ENCODE measurements around the gene UPK1A. TPM values are rescaled to one million over a fixed set of nuclear protein-coding genes. Genes with fewer than 3 reads are reported as not detected.

Gene UPK1A
- total RNA-seq, 2 donors from 2014 or later, result 0.37 to 0.46 TPM

- Histone ChIP-seq H3K4me3 (ENCODE audit: low read length) (no peak overlapping the region), H3K9me3 (ENCODE audit: control insufficient read depth, low read length) (no peaks in the 10 kb centered on the region), H3K9ac (ENCODE audit: extremely low read depth, low read length, poor library complexity, severe bottlenecking) (no peak overlapping the region), H3K36me3 (ENCODE audit: control insufficient read depth, insufficient read depth, low read length) (no peaks in the 10 kb centered on the region), H3K27me3 (ENCODE audit: control insufficient read depth, insufficient read depth, low read length, poor library complexity, severe bottlenecking) (no peaks in the 10 kb centered on the region), H3K4me1 (ENCODE audit: control insufficient read depth, insufficient read depth, low read length) (no peaks in the 10 kb centered on the region), H3K27ac (ENCODE audit: low read depth, low read length) (no peak overlapping the region)
- Mint-ChIP-seq H3K4me1 (no peaks in the 10 kb centered on the region), H3K27ac (no peak overlapping the region), H3K9me3 (no peaks in the 10 kb centered on the region), H3K27me3 (ENCODE audit: insufficient read depth) (peaks cover 5% of the 10 kb centered on the region), H3K36me3 (ENCODE audit: low read depth) (no peaks in the 10 kb centered on the region), H3K4me3 (no peak overlapping the region)
- TF ChIP-seq CTCF (conservative IDR thresholded peaks at IDR 0.05), result no peak
- no peak for DNase-seq
- WGBS, 2 experiments (ENCODE audit: insufficient coverage in 1 of 2, insufficient read length in 1 of 2), result 31 to 70% methylated on average over 2 to 5 of the region's 8 CpGs
These were observed 27.1 kb downstream of the UPK1A start for GRCh38 chr19:35693422-35693821.

DNA sequence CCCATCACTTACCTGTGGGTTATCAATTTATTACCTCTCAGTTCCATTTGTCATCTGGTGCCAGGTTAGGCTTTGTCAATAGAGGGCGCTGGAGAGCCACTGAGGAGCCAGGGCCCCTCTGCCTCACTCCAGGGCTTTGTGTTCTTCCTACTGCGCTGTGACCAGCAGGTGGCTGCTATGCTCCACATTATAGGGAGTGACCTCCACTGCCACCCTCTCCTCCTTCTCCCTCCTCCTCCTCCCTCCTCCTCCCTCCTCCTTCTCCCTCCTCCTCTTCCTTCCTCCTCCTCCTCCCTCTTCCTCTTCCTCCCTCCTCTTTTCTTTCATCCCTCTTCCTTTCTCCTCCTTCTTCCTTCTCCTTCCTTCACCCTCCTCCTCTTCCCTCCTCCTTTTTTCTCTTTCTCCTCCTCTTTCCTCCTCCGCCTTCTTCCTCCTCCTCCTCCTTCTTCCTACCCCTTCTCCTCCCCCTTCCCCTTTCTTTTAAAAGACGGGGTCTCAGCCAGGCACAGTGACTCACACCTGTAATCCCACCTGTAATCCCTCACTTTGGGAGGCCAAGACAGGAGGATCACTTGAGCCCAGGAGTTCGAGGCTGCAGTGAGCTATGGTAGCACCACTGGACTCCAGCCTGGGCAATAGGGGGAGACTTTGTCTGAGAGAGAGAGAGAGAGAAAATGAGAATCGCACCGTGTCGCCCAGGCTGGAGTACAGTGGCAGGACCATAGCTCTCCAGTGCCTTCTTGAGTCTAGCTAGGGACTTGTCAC, 27.7 kb downstream of the UPK1A start:
- Mint-ChIP-seq H3K9me3 (no peaks in the 10 kb centered on the region), H3K36me3 (ENCODE audit: low read depth) (no peaks in the 10 kb centered on the region), H3K4me1 (no peaks in the 10 kb centered on the region), H3K27me3 (ENCODE audit: insufficient read depth) (peaks cover 5% of the 10 kb centered on the region), H3K4me3 (no peak overlapping the region), H3K27ac (no peak overlapping the region)
- WGBS, 2 experiments (ENCODE audit: insufficient coverage in 1 of 2, insufficient read length in 1 of 2), result 48 to 66% methylated on average over 4 to 8 of the region's 8 CpGs
- Histone ChIP-seq H3K27ac (ENCODE audit: low read depth, low read length) (no peak overlapping the region), H3K27me3 (ENCODE audit: control insufficient read depth, insufficient read depth, low read length, poor library complexity, severe bottlenecking) (no peaks in the 10 kb centered on the region), H3K9me3 (ENCODE audit: control insufficient read depth, low read length) (no peaks in the 10 kb centered on the region), H3K9ac (ENCODE audit: extremely low read depth, low read length, poor library complexity, severe bottlenecking) (no peak overlapping the region), H3K4me3 (ENCODE audit: low read length) (no peak overlapping the region), H3K4me1 (ENCODE audit: control insufficient read depth, insufficient read depth, low read length) (no peaks in the 10 kb centered on the region), H3K36me3 (ENCODE audit: control insufficient read depth, insufficient read depth, low read length) (no peaks in the 10 kb centered on the region)
- TF ChIP-seq CTCF (conservative IDR thresholded peaks at IDR 0.05), result peak; percentile 99
- DNase-seq, result peak; percentile 96

DNA sequence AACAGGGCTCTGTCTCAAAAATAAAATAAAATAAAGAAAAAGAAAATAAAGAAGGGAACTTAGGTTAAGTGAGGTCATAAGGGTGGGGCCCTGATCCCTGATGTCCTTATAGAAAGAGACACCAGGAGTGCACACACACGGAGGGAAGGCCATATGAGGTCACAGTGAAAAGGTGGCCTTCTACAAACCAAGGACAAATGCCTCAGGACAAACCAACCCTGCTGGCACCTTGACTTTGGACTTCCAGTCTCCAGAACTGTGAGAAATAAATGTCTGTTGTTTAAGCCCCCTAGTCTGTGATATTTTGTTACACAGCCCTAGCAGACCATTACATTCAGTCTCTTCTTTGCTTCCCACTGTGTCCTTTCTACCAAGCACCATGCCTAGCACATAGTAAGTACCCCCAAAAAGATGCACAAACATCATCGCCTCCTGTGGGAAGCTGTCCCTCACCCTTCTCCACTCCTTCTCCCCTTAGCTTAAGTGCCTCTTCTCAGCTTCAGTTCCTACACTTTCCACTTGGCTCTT, 29.6 kb downstream of the UPK1A start:
- no peaks in the 10 kb centered on the region for H3K27me3 ChIP-seq (ENCODE audit: control insufficient read depth, insufficient read depth, low read length, poor library complexity, severe bottlenecking)
- H3K36me3 ChIP-seq (ENCODE audit: control insufficient read depth, insufficient read depth, low read length), result no peaks in the 10 kb centered on the region
- no peaks in the 10 kb centered on the region for H3K4me1 Mint-ChIP-seq
- DNase-seq, result no peak
- no peak overlapping the region for H3K9ac ChIP-seq (ENCODE audit: extremely low read depth, low read length, poor library complexity, severe bottlenecking)
- H3K4me1 ChIP-seq (ENCODE audit: control insufficient read depth, insufficient read depth, low read length), result no peaks in the 10 kb centered on the region
- TF ChIP-seq CTCF (conservative IDR thresholded peaks at IDR 0.05), result no peak
- no peak overlapping the region for H3K4me3 Mint-ChIP-seq
- no peaks in the 10 kb centered on the region for H3K36me3 Mint-ChIP-seq (ENCODE audit: low read depth)
- no peak overlapping the region for H3K27ac ChIP-seq (ENCODE audit: low read depth, low read length)
- peaks cover 5% of the 10 kb centered on the region for H3K27me3 Mint-ChIP-seq (ENCODE audit: insufficient read depth)
- H3K9me3 ChIP-seq (ENCODE audit: control insufficient read depth, low read length), result no peaks in the 10 kb centered on the region
- H3K9me3 Mint-ChIP-seq, result no peaks in the 10 kb centered on the region
- H3K27ac Mint-ChIP-seq, result no peak overlapping the region
- 83 to 100% methylated on average over 2 of the region's 2 CpGs for WGBS, 2 experiments (ENCODE audit: insufficient coverage in 1 of 2, insufficient read length in 1 of 2)
- H3K4me3 ChIP-seq (ENCODE audit: low read length), result no peak overlapping the region

Data from endodermal cell (in vitro differentiated cells).